Vagina (tissue), 2 donors: ENCODE measurements around the gene FLYWCH2.

ENCODE experiments used
- POLR2A ChIP-seq, 2 donors: fragments of 450-650 bp; IDR thresholded peaks; one replicate each; pipeline ENCODE4 v1.6.1; 2017; ENCODE audit warnings: antibody characterized with exemption in 2 of 2, mild to moderate bottlenecking in 2 of 2, moderate library complexity in 2 of 2
- TF ChIP-seq, protein P1 (sequence below), 3 experiments: fragments of 450-650 bp in 2 of 3; fragments of 200-600 bp in 1 of 3; sonication (generic) in 1 of 3; IDR thresholded peaks; one replicate each; pipeline ENCODE4 v1.5.1; 2017 to 2019; ENCODE audit warnings: antibody characterized with exemption in 3 of 3, mild to moderate bottlenecking in 2 of 3, moderate library complexity in 2 of 3

DNA sequence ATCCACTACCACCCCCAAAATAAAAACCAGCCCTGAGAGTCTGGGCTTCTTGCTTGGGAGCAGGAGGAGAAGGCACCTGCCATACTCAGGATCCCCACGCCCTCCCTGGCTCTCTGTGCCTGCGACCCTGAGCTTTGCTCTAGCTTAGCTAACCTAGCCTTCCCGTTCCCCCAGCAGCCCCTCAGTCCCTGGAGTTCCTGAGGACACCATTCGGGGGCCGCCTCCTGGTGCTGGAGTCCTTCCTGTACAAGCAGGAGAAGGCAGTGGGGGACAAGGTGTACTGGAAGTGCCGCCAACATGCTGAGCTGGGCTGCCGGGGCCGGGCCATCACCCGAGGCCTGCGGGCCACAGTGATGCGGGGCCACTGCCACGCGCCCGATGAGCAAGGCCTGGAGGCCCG, 47.2 kb downstream of the FLYWCH2 start:
- TF ChIP-seq, protein P1, sequence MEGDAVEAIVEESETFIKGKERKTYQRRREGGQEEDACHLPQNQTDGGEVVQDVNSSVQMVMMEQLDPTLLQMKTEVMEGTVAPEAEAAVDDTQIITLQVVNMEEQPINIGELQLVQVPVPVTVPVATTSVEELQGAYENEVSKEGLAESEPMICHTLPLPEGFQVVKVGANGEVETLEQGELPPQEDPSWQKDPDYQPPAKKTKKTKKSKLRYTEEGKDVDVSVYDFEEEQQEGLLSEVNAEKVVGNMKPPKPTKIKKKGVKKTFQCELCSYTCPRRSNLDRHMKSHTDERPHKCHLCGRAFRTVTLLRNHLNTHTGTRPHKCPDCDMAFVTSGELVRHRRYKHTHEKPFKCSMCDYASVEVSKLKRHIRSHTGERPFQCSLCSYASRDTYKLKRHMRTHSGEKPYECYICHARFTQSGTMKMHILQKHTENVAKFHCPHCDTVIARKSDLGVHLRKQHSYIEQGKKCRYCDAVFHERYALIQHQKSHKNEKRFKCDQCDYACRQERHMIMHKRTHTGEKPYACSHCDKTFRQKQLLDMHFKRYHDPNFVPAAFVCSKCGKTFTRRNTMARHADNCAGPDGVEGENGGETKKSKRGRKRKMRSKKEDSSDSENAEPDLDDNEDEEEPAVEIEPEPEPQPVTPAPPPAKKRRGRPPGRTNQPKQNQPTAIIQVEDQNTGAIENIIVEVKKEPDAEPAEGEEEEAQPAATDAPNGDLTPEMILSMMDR (IDR thresholded peaks at IDR 0.05), result no peak
- TF ChIP-seq POLR2A (IDR thresholded peaks at IDR 0.05), result no peak
